Measurements from ENCODE around the gene HEPHL1. TPM values are rescaled to one million over a fixed set of nuclear protein-coding genes. Genes with fewer than 3 reads are reported as not detected.

The HEPHL1 gene
- total RNA-seq, 1 experiment from 2014 or later, result not detected

- DNase-seq (ENCODE audit: low spot score), result no peak
Observed at GRCh38 chr11:94018721-94019120, 2.4 kb upstream of the HEPHL1 start.

DNA sequence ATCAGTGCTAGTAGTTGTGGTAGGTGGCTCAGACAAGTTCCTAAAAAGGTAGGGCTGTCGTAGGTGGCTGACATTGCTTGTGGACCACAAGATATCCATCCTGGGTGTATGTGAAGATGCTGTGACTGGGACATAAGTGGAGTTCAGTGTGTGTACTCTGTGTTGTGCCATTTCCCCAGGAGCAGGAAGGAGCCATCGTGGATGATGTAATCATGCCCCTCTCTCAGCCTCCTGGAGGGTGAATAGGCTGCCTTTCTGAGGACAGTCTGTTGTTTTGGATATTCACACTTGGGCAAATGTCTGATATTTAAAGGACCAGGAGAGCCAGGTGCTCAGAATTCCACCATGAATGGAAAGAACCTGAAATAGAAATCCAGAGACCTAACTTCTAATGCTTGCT, 2.7 kb downstream of the HEPHL1 start:
- no peak for DNase-seq (ENCODE audit: low spot score)

DNA sequence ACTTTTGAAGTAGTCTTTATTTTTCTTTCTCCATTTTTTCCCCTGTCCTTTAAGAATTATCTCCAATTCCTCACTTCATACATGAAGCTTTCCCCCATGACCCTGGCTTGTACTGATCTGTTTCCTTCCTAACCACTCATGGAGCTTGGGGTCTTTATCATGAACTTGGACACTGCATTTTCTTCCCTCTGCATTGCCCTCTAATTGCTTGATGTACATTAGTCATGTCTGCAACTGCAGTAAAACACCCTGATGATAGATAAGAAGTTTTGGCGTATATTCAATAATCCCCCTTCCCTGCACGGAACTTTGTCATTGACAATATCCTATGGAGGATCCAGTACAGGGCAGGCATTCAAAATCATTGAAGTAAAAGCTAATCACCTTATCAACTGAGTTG, 3.4 kb downstream of the HEPHL1 start:
- no peak for DNase-seq (ENCODE audit: low spot score)

GRCh38 chr11:94025690-94026394, 4.7 kb downstream of the HEPHL1 start:
- no peak for DNase-seq (ENCODE audit: low spot score)

- no peak for DNase-seq (ENCODE audit: low spot score)
Observed at GRCh38 chr11:94027210-94027609, 6.1 kb downstream of the HEPHL1 start.

DNA sequence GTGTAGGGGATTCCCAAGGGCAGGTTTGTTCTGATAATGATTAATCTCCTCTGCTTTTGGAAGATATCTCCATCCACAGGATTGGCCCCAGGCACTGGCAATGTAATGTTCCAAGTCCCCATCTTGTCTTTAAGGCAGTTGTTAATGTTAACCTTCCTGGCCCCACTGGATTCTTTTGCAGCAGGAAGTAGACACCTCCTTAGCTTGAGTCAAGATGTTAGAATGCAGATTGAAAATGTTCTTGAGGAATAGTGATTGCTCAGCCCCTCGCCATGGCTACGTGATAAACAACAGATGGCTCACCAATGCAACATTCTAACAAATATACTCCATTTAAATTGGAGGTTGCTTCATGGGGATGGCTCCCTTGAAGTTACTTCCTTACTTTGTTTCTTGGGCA, 7.3 kb downstream of the HEPHL1 start:
- no peak for DNase-seq (ENCODE audit: low spot score)

GRCh38 chr11:94030059-94030458, 8.9 kb downstream of the HEPHL1 start:
- DNase-seq (ENCODE audit: low spot score), result no peak

DNA sequence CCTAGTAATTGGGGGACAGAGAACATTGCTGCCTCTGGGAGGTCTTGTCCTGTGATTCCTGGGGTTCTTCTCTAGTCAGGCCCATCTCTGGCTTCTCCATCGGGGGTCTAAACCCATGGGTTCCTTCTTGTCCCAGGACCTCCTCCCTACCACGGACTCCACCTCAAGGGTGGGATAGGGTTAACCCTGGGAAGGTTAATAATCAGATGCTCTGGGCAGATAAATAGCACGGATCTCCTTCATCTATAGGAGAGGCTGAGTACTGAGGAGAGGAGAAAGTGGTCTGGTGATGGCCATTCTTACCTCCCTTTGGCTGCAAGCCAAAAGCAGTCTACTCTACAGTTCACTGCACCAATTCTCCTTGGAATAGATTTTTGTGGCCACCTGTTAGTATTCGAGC, 10.5 kb downstream of the HEPHL1 start:
- no peak for DNase-seq (ENCODE audit: low spot score)

- DNase-seq (ENCODE audit: low spot score), result no peak
Observed at GRCh38 chr11:94032066-94032465, 10.9 kb downstream of the HEPHL1 start.

DNA sequence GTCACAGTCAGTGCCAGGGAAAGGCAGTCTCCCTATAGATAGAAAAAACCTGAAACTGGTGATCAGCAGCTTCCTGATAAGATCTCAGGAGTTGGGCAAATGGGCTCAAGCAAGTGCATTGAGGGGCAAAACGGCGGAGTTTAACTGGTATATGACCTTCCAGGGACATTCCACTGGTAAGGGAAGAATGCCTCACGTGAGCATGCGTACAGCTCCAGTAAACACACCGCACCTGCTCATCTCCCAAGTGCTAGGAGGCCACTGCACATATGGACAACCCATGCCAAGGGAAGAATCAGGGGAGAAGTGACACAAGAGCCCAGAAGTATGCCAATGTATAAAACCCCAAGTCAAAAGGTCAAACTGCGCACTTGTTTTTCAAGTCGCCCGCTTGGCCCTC, 11.6 kb downstream of the HEPHL1 start:
- peak; percentile 49 for DNase-seq (ENCODE audit: low spot score)

GRCh38 chr11:94034207-94034606, 13.1 kb downstream of the HEPHL1 start:
- no peak for DNase-seq (ENCODE audit: low spot score)

DNA sequence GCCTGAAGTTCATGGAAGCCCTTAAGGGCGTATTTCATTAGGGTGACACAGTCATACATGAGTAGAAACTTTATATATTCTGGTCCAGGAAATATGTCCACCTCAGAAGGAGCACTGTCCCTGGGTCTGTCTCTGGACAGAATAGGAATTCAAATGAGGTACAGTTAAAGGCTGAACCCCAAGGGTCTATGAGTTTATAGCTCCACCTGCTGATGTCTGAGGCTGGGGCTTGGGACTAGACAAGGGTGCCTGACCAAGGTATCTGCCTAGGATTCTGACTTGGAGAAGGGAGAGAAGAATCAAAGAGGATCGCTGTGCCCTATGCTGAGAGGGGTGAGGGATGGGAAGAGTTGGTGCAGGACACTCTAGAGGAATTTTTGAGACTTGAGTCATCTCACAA, 14.9 kb downstream of the HEPHL1 start:
- DNase-seq (ENCODE audit: low spot score), result peak; percentile 33

DNA sequence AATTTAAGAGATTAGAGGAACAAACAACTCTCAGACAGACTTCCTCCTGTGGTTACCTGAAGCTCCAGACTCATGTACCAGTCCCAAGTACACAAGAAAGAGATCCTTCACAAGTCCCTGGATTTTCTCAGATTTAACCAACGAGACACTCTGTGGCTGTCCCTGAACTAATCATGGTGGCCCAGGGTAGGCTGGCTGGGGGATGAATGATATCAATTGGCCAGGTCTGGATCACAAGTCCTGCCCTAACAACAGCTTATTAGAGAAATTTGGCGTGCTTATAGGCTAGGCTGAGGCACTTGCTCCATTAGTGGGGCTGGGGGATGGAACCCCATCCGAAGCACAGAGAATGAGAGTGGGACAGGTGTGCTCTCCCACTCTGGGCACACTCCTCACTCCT, 22.1 kb downstream of the HEPHL1 start:
- no peak for DNase-seq (ENCODE audit: low spot score)

DNA sequence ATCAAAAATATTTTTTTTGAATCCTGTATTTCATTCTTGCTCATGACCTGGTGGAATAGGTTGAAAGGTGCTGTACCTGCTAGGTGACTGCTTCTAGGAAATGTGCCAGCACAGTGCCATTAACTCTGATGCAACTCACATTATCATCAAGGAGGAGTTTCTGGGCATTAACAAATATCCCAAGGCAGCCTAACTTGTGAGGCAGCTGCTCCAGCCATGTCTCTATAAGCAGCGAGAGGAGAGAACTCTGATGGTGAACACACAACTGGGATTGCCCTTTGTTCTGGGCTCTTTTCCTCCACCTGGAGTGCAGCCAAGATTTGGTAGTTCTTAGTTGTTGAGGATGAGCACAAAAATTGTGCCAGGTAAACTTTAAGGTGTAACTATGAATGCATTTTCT, 25.6 kb downstream of the HEPHL1 start:
- DNase-seq (ENCODE audit: low spot score), result no peak

DNA sequence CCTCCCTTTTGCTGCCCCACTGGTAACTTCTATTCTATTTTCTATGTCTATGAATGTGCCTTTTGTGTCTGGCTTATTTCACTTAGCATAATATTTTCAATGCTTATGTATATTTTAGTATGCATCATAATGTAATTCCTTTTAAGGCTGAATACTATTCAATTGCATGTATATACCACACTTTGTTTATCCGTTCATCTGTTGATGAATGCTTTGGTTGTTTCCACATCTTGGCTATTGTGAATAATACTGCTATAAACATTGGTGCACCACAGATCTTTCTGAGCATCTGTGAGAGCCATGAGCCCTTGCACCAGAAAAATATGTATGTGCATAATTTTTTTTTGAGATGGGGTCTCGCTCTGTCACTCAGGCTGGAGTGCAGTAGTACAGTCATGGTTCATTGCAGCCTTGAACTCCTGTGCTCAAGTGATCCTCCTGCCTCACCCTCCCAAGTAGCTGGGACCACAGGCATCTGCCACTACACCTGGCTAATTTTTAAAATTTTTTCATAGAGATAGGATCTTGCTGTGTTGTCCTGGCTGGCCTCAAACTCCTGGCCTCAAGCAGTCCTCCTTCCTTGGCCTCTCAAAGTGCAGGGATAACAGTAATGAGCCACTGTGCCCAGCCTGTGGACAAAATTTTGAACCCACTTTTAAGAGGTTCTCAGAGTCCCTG, 27.0 kb downstream of the HEPHL1 start:
- no peak for DNase-seq (ENCODE audit: low spot score)

- DNase-seq (ENCODE audit: low spot score), result no peak
Observed at GRCh38 chr11:94049351-94049750, 28.2 kb downstream of the HEPHL1 start.

DNA sequence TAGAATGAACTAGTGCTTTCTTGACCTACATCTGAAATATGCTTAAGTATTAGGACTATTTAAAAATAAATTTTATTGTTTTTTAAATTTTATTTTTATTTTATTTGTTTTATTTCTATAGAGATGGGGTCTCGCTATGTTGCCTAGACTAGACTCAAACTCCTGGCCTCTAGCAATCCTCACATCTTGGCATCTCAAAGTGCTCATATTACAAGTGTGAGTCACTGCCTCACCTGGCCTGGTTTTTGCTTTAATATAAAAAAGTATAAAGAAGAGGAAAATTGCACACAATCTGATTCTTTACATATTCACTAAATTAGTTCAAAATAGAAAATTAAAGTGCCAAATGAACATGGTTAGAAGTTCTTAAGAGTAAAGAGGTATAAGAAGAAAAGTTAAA, 37.5 kb downstream of the HEPHL1 start:
- no peak for DNase-seq (ENCODE audit: low spot score)

GRCh38 chr11:94059065-94059464, 37.9 kb downstream of the HEPHL1 start:
- DNase-seq (ENCODE audit: low spot score), result no peak

DNA sequence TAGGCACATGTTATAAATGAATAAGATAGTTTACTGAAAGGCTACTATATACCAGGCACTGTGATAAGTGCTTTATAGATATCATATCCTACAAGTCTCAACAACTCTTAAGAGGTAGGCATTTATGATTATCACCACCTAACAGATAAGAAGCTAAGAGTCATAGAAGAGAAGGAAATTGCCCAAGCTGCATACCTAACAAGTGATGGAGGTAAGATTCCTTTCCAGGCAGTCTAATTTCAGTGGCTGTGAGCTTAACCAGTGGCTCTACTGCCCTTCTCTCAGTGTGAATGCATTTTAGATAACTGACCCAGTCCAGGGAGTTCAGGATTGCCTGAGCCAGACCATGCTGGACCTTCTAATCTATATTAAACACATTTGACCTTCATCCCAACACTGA, 39.2 kb downstream of the HEPHL1 start:
- no peak for DNase-seq (ENCODE audit: low spot score)

GRCh38 chr11:94062360-94062759, 41.2 kb downstream of the HEPHL1 start:
- DNase-seq (ENCODE audit: low spot score), result no peak

GRCh38 chr11:94066901-94067429, 45.8 kb downstream of the HEPHL1 start:
- DNase-seq (ENCODE audit: low spot score), result no peak

DNA sequence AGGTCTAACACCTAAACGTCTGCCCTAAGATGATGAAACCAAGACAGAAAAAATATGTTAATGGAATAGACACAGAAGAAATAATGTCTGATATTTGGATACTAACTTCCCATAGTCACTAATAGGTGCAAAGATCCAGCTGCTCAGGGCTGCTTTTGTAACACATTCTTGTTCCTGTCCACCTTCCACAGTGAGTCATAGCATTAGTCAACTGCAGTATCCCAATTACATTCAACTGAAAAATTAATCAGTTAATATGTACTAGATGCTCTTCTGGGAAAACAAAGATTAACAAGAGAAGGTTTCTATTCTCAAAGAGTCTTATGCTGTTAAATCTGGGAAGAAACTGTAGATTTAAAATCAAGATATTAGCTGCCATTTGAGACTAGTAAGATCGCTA, 47.6 kb downstream of the HEPHL1 start:
- DNase-seq (ENCODE audit: low spot score), result no peak

DNA sequence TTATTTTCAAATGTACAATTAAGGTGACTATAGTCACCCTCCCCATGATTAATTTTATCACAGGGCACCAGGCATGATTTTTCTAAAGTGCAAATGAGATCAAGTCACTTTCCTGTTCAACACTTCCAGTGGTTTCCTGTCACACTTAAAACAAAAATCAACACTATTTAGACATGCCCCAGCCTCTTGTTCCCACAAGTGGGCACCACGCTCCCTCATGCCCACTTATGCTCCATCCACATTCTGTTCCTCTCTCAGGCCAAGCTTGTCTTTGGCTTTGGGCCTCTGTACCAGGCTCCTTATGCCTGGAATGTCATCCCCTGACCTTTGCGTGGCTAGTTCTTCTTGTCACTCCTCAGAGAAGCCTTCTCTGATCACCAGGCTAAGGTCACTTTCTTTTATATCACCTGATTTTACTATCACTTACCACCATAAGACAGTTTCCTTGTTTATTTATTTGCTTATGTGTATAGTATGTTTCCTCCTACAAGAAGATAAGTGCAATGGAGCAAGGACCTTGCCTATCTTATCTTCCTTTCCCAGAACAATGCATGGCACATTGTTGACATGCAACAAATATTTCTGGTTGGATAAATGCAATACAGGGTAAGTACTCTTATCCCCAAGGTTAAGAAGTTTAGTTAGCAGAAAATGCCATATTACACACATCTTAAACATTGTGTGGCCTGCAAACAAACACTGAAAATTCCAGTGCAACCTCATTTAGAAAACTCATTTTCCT, 56.6 kb downstream of the HEPHL1 start:
- no peak for DNase-seq (ENCODE audit: low spot score)
